ENCODE data around the gene SCN3A. TPM values are rescaled to one million over a fixed set of nuclear protein-coding genes. Genes with fewer than 3 reads are reported as not detected.

SCN3A gene
- total and polyA plus RNA-seq, 8 donors: under 0.01 to 12.5 (median 0.87) TPM; not detected in 1

GRCh38 chr2:165141601-165142354 is 62.1 kb downstream of the SCN3A start:
- 65 to 85% (median 78%) methylated on average over 1 of the region's 1 CpG for WGBS, 5 donors

DNA sequence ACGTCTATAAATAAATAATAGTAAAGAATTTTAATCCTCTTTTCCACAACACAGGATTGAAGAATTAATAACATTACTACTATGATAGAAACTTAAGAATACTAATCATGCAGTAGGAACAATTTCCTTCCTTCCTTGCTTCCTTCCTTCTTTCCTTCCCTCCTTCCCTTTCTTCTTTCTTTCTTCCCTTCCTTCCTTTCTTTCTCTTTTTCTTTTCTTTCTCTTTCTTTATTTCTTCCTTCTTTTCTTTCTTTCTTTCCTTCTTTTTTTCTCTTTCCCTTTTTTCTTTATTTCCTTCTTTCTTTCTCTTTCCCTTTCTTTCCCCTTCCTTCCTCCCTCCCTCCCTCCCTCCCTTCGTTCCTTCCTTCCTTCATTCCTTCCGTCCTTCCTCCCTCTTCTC is 77.6 kb downstream of the SCN3A start:
- Histone ChIP-seq H3K9me3 (no peaks in the 10 kb centered on the region), H3K27ac (no peak overlapping the region), H3K4me3 (no peak overlapping the region), H3K4me1 (no peaks in the 10 kb centered on the region), H3K27me3 (no peaks in the 10 kb centered on the region), H3K36me3 (no peaks in the 10 kb centered on the region)
- TF ChIP-seq POLR2AphosphoS5 (IDR thresholded peaks at IDR 0.05) (no peak), POLR2A (IDR thresholded peaks at IDR 0.05) (no peak), CTCF (IDR thresholded peaks at IDR 0.05) (no peak), EP300 (IDR thresholded peaks at IDR 0.05) (no peak)
- intact Hi-C loops (cut with DNase I; ENCODE audit: low total_unique reads): no loop called here
- no peak for DNase-seq
- 60 to 74% (median 66%) methylated on average over 3 of the region's 3 CpGs for WGBS, 5 donors

More at GRCh38 chr2:165141601-165142354, 62.1 kb downstream of the SCN3A start:
- H3K27me3 ChIP-seq: no peaks in the 10 kb centered on the region
- no peak for DNase-seq
- H3K27ac ChIP-seq: no peak overlapping the region
- no peaks in the 10 kb centered on the region for H3K4me1 ChIP-seq
- intact Hi-C loops (cut with DNase I; ENCODE audit: low total_unique reads): no loop called here
- TF ChIP-seq CTCF (IDR thresholded peaks at IDR 0.05) (no peak), POLR2A (IDR thresholded peaks at IDR 0.05) (no peak), POLR2AphosphoS5 (IDR thresholded peaks at IDR 0.05) (no peak), EP300 (IDR thresholded peaks at IDR 0.05) (no peak)
- H3K36me3 ChIP-seq: no peaks in the 10 kb centered on the region
- H3K4me3 ChIP-seq: no peak overlapping the region
- no peaks in the 10 kb centered on the region for H3K9me3 ChIP-seq

DNA sequence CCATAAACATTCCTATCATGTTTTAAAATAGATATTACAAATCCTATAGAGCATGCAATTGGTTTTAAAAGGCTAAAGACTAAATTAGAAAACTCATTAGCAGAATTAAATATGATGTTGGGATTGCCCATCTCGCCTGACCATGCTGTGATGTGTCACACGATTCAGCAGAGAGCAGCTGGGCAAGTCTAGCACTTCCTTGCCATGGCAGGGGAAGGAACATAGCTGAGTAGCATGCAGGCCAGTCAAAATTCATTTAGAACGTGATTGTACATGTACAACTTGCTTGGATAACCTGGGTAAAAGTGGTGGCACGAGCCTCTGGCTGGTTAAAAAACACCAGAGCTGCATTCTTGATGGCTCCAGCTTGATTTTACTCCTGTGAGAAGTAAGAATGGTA is 81.3 kb downstream of the SCN3A start:
- no peak overlapping the region for H3K27ac ChIP-seq
- H3K4me3 ChIP-seq: no peak overlapping the region
- no peaks in the 10 kb centered on the region for H3K9me3 ChIP-seq
- H3K36me3 ChIP-seq: no peaks in the 10 kb centered on the region
- TF ChIP-seq POLR2A (IDR thresholded peaks at IDR 0.05) (no peak), POLR2AphosphoS5 (IDR thresholded peaks at IDR 0.05) (no peak), EP300 (IDR thresholded peaks at IDR 0.05) (no peak), CTCF (IDR thresholded peaks at IDR 0.05) (no peak)
- 53 to 70% (median 63%) methylated on average over 4 of the region's 4 CpGs for WGBS, 5 donors
- no peak for DNase-seq
- H3K27me3 ChIP-seq: no peaks in the 10 kb centered on the region
- H3K4me1 ChIP-seq: no peaks in the 10 kb centered on the region
- intact Hi-C loops (cut with DNase I; ENCODE audit: low total_unique reads): no loop called here

DNA sequence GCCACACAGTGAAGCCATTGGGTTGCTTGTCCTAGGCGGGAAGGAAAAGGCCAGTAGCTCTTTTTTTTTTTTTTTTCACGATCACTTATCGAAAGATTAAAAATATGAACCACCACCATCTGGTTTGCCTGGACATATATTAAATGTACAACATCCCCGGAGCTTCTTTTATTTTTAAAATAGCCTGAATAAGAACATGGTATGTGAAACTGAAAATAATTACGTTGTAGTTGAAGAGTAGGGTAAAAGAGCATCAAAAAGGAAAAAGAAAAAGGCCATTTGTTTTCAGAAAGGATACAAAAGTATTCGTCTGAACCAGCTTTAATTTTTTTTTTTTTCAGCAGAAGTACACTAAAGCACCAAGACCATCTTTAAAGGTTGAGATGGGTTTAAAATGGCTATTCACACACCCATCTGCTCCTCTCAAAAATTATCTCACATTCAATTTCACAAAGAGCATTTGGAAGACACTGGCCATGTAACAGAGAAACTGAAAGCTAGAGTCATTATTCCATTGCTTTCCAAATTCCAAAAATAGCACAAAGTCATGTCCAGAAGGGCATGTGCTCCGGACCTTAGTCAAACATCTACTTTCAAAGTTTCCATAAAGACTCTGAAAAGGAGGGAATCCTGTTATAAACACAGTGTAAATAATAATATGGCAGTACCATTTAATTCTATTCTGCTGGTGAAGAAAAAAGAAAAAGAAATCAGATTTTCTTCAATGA is 82.9 kb downstream of the SCN3A start:
- Histone ChIP-seq H3K27ac (no peak overlapping the region), H3K4me1 (no peaks in the 10 kb centered on the region), H3K9me3 (no peaks in the 10 kb centered on the region), H3K4me3 (no peak overlapping the region), H3K36me3 (no peaks in the 10 kb centered on the region), H3K27me3 (no peaks in the 10 kb centered on the region)
- TF ChIP-seq POLR2A (IDR thresholded peaks at IDR 0.05) (no peak), EP300 (IDR thresholded peaks at IDR 0.05) (no peak), CTCF (IDR thresholded peaks at IDR 0.05) (no peak), POLR2AphosphoS5 (IDR thresholded peaks at IDR 0.05) (no peak)
- 77 to 83% (median 81%) methylated on average over 7 of the region's 7 CpGs for WGBS, 5 donors
- DNase-seq: no peak
- intact Hi-C loops (cut with DNase I; ENCODE audit: low total_unique reads): no loop called here

Data from stomach (tissue), 9 donors.